Heart left ventricle (tissue), 16 donors: ENCODE measurements around the gene MST1R. TPM values are rescaled to one million over a fixed set of nuclear protein-coding genes. Genes with fewer than 3 reads are reported as not detected.

Experiments used
- ATAC-seq, 4 donors: fragments of 200-7000 bp; cut with Tn5 transposase; one replicate each; pipeline ENCODE4 v1.9.1; 2020 to 2022; ENCODE audit warnings: moderate library complexity in 4 of 4, mild to moderate bottlenecking in 3 of 4, moderate number of reproducible peaks in 1 of 4
- DNase-seq, 5 donors: peaks; one replicate each; pipeline ENCODE4 v3.0.0-alpha.2; 2020
- H3K27ac ChIP-seq, 12 donors: fragments of 200-600 bp; sonication (generic) in 4 of 12; one replicate each; pipeline versions ENCODE4 v1.5.0 to v1.8.0; 2016 to 2022; ENCODE audit warnings: mild to moderate bottlenecking in 2 of 12
- H3K27me3 ChIP-seq, 9 donors: fragments of 200-600 bp; sonication (generic) in 2 of 9; one replicate each; pipeline versions ENCODE4 v1.5.1 to v1.8.0; 2016 to 2022; ENCODE audit warnings: mild to moderate bottlenecking in 3 of 9
- H3K36me3 ChIP-seq, 9 donors: fragments of 200-600 bp; sonication (generic) in 2 of 9; one replicate each; pipeline versions ENCODE4 v1.5.0 to v1.8.0; 2018 to 2022; ENCODE audit warnings: mild to moderate bottlenecking in 2 of 9
- H3K4me1 ChIP-seq, 12 donors: fragments of 200-600 bp; sonication (generic) in 4 of 12; one replicate each; pipeline versions ENCODE4 v1.5.0 to v1.8.0; 2016 to 2022; ENCODE audit warnings: mild to moderate bottlenecking in 3 of 12
- H3K4me3 ChIP-seq, 12 donors: fragments of 200-600 bp; sonication (generic) in 4 of 12; one replicate each; pipeline versions ENCODE4 v1.5.0 to v1.8.0; 2017 to 2022; ENCODE audit warnings: mild to moderate bottlenecking in 9 of 12, moderate library complexity in 4 of 12
- H3K9me3 ChIP-seq, 12 donors: fragments of 200-600 bp; sonication (generic) in 4 of 12; one replicate each; pipeline versions ENCODE4 v1.5.0 to v1.8.0; 2016 to 2022; ENCODE audit warnings: mild to moderate bottlenecking in 1 of 12
- CTCF ChIP-seq, 12 donors: fragments of 200-600 bp; sonication (generic) in 4 of 12; IDR thresholded peaks; one replicate each; pipeline versions ENCODE4 v1.5.0 to v1.8.0; 2018 to 2022; ENCODE audit warnings: antibody characterized with exemption in 12 of 12, mild to moderate bottlenecking in 5 of 12
- POLR2A ChIP-seq, 2 donors: fragments of 450-650 bp; IDR thresholded peaks; one replicate each; pipeline ENCODE4 v1.6.1; 2017; ENCODE audit warnings: antibody characterized with exemption in 2 of 2, mild to moderate bottlenecking in 2 of 2, moderate library complexity in 2 of 2
- WGBS, 4 donors: extraction: QIAGEN DNeasy Blood & Tissue Kit in 2 of 4; methylation state at CpG; one replicate each; pipeline versions ENCODE4 v1.1.5 to v1.1.7; 2013 to 2018; 5-methylcytosine and 5-hydroxymethylcytosine counted together
- intact Hi-C, 10 donors: fragments of 100-400 bp; cut with DNase I; formaldehyde crosslinking; loops; one replicate each; pipeline versions ENCODE4 v1.11.1 to v1.14.2; 2022
- polyA plus RNA-seq, 2 donors: library from polyadenylated mRNA; stranded (reverse); fragments of 200-250 nt; gene quantifications; one replicate each; pipeline ENCODE4 v1.2.3, GENCODE V29; 2013
- total RNA-seq, 9 donors: library from RNA; depleted of rRNA in 2 of 9; stranded (reverse); fragments of >200 nt in 2 of 9; fragmentation: NEBNext Ultra II Directional in 3 of 9; extraction: Animal tissue kit (Norgen Biotek cat#: 25700) in 3 of 9; gene quantifications; one replicate each; pipeline versions ENCODE4 v1.1.0 to v1.2.4, GENCODE V29; 2016 to 2023
- donor health status: ischemic (EF 13 %, LVEDD 7.1; RV severe dilation, severe dysfunction).
- donor health status: healthy with polysubstance abuse.
- donor health status: DM: no; HTN: yes; CAD: no.
- donor health status: DM: no; HTN: no; CAD: no.
- donor health status: ischemic (EF 25% LVEDD 6.9; RV normal size, moderate dysfunction).
- donor health status: ischemic (EF 25% LVEDD 5.7; RV mildly dilated, moderate dysfunction).
- donor health status: healthy.
- donor health status: DM: yes; HTN: yes; CAD: no.
- donor health status: ischemic (EF 35%, LVEDD 5.7; RV mildly dilated, moderate dysfunction).
- donor health status: nonischemic (EF 11% LVEDD 7.7; RV severe dilation, severe dysfunction).
- donor health status: DM: yes; HTN: yes; CAD: no.
- donor health status: PGD.
- donor health status: ischemic (EF 29% LVEDD 5.4; RV normal size, mild dysfunction).
- donor health status: nonischemic (EF 23%, LVEDD 6.1; RV moderate dilation, normal function).

Gene MST1R
- total and polyA plus RNA-seq, 11 donors = 0.79 to 8.9 (median 1.8) TPM

GRCh38 chr3:49901366-49902339 lies 2.0 kb downstream of the MST1R start:
- intact Hi-C loops = loop anchor here in 6 of 10 donors (5.0 to 10.0 kb wide), 8 partner anchors 44 to 357 kb away; partner anchors contain the start of genes AMIGO3 (in 1 of the 6), GMPPB (in 1 of the 6) and TRAIP (in 1 of the 6)
- H3K27me3 ChIP-seq = no peaks in the 10 kb centered on the region
- WGBS, 4 donors = 55 to 67% (median 62%) methylated on average over 8 to 11 of the region's 11 CpGs
- ATAC-seq (no peak), DNase-seq (no peak)
- no peaks in the 10 kb centered on the region for H3K36me3 ChIP-seq
- no peaks in the 10 kb centered on the region for H3K9me3 ChIP-seq
- peaks cover 6 to 40% (median 28%) of the 10 kb centered on the region in 12 donors for H3K4me1 ChIP-seq
- H3K4me3 ChIP-seq = no peak overlapping the region
- no peak for TF ChIP-seq CTCF (IDR thresholded peaks at IDR 0.05)
- TF ChIP-seq POLR2A (IDR thresholded peaks at IDR 0.05) = no peak
- peak overlapping the region in 1 of 12 donors; percentile 9 for H3K27ac ChIP-seq

GRCh38 chr3:49900491-49901153 lies 3.1 kb downstream of the MST1R start:
- no peak for TF ChIP-seq CTCF (IDR thresholded peaks at IDR 0.05)
- no peak for TF ChIP-seq POLR2A (IDR thresholded peaks at IDR 0.05)
- H3K9me3 ChIP-seq = no peaks in the 10 kb centered on the region
- intact Hi-C loops = loop anchor here in 6 of 10 donors (5.0 to 10.0 kb wide), 8 partner anchors 43 to 356 kb away; partner anchors contain the start of genes AMIGO3 (in 1 of the 6), GMPPB (in 1 of the 6) and TRAIP (in 1 of the 6)
- DNase-seq = peak in 4 of 5 donors; percentile 33 to 79 (median 58)
- no peak overlapping the region for H3K4me3 ChIP-seq
- no peaks in the 10 kb centered on the region for H3K27me3 ChIP-seq
- no peaks in the 10 kb centered on the region for H3K36me3 ChIP-seq
- peaks cover 5 to 30% (median 18%) of the 10 kb centered on the region in 12 donors for H3K4me1 ChIP-seq
- H3K27ac ChIP-seq = peak overlapping the region in 2 of 12 donors; percentile 9 to 14
- ATAC-seq = peak; percentile 63 to 85 (median 75)
- 58 to 63% (median 59%) methylated on average over 5 to 8 of the region's 8 CpGs for WGBS, 4 donors

GRCh38 chr3:49899815-49900214 lies 3.9 kb downstream of the MST1R start:
- Histone ChIP-seq H3K36me3 (no peaks in the 10 kb centered on the region), H3K4me1 (peaks cover 3 to 26% (median 14%) of the 10 kb centered on the region in 12 donors), H3K4me3 (no peak overlapping the region), H3K27ac (no peak overlapping the region), H3K27me3 (no peaks in the 10 kb centered on the region), H3K9me3 (no peaks in the 10 kb centered on the region)
- ATAC-seq = no peak
- intact Hi-C loops = loop anchor here in 6 of 10 donors (5.0 to 10.0 kb wide), 8 partner anchors 43 to 355 kb away; partner anchors contain the start of genes AMIGO3 (in 1 of the 6), GMPPB (in 1 of the 6) and TRAIP (in 1 of the 6)
- TF ChIP-seq POLR2A (IDR thresholded peaks at IDR 0.05) = no peak
- TF ChIP-seq CTCF (IDR thresholded peaks at IDR 0.05) = peak in 10 of 12 donors; percentile 8 to 48 (median 23)
- WGBS, 4 donors = 67 to 75% (median 72%) methylated on average over 4 to 5 of the region's 5 CpGs
- DNase-seq = no peak
